Liver (tissue), 9 donors: ENCODE data around the gene RAET1G. TPM values are rescaled to one million over a fixed set of nuclear protein-coding genes. Genes with fewer than 3 reads are reported as not detected.

ENCODE experiments used
- DNase-seq: peaks from one replicate; pipeline ENCODE4 v3.0.0-alpha.2; 2017; ENCODE audit warnings: low spot score
- H3K27ac ChIP-seq, 2 donors: one replicate each; pipeline ENCODE4 v1.7.0; 2013; ENCODE audit warnings: inconsistent platforms in 2 of 2, low read length in 2 of 2, control low read depth in 1 of 2, low read depth in 1 of 2, mild to moderate bottlenecking in 1 of 2
- H3K27me3 ChIP-seq, 4 donors: one replicate each; pipeline versions ENCODE4 v1.6.1 to v1.7.0; 2013; ENCODE audit warnings: low read length in 3 of 4, inconsistent platforms in 1 of 4, mild to moderate bottlenecking in 1 of 4, moderate library complexity in 1 of 4; ENCODE audit not compliant: control insufficient read depth in 4 of 4, insufficient read depth in 4 of 4
- H3K36me3 ChIP-seq, 4 donors: one replicate each; pipeline versions ENCODE4 v1.6.1 to v1.7.0; 2013; ENCODE audit warnings: low read length in 3 of 4, mild to moderate bottlenecking in 3 of 4, low read depth in 1 of 4, moderate library complexity in 1 of 4; ENCODE audit not compliant: control insufficient read depth in 4 of 4, insufficient read depth in 3 of 4
- H3K4me1 ChIP-seq, 4 donors: one replicate each; pipeline versions ENCODE4 v1.6.1 to v1.7.0; 2013; ENCODE audit warnings: low read length in 3 of 4, mild to moderate bottlenecking in 3 of 4, moderate library complexity in 1 of 4; ENCODE audit not compliant: control insufficient read depth in 4 of 4, insufficient read depth in 4 of 4
- H3K4me3 ChIP-seq, 3 donors: one replicate each; pipeline versions ENCODE4 v1.6.1 to v1.7.0; 2013; ENCODE audit warnings: low read length in 3 of 3, control low read depth in 1 of 3, low read depth in 1 of 3, mild to moderate bottlenecking in 1 of 3
- H3K9ac ChIP-seq, 2 donors: one replicate each; pipeline ENCODE4 v1.7.0; 2013; ENCODE audit warnings: low read length in 2 of 2, mild to moderate bottlenecking in 2 of 2, moderate library complexity in 2 of 2, control low read depth in 1 of 2, low read depth in 1 of 2
- H3K9me3 ChIP-seq, 4 donors: one replicate each; pipeline versions ENCODE4 v1.6.1 to v1.7.0; 2013; ENCODE audit warnings: low read length in 3 of 4; ENCODE audit not compliant: control insufficient read depth in 4 of 4
- ATF3 ChIP-seq: IDR thresholded peaks from 2 replicates; pipeline ENCODE4 v1.6.1; 2016; ENCODE audit warnings: antibody characterized with exemption
- EGR1 ChIP-seq, 2 donors: IDR thresholded peaks; 2 replicates each; pipeline ENCODE4 v1.6.1; 2016 to 2018; ENCODE audit warnings: antibody characterized with exemption in 2 of 2, low read depth in 2 of 2
- FOXA1 ChIP-seq: IDR thresholded peaks from 2 replicates; pipeline ENCODE4 v1.6.1; 2016; ENCODE audit warnings: antibody characterized with exemption
- GABPA ChIP-seq, 2 donors: IDR thresholded peaks in 1 of 2; conservative IDR thresholded peaks in 1 of 2; 2 replicates each; pipeline ENCODE4 v1.6.1; 2016; ENCODE audit warnings: antibody characterized with exemption in 2 of 2, mild to moderate bottlenecking in 1 of 2, moderate library complexity in 1 of 2
- HNF4A ChIP-seq, 2 donors: conservative IDR thresholded peaks; 2 replicates each; pipeline ENCODE4 v1.6.1; 2016; ENCODE audit warnings: antibody characterized with exemption in 2 of 2, mild to moderate bottlenecking in 2 of 2
- HNF4G ChIP-seq: IDR thresholded peaks from 2 replicates; pipeline ENCODE4 v1.6.1; 2016; ENCODE audit warnings: antibody characterized with exemption
- JUND ChIP-seq, 2 donors: IDR thresholded peaks; 2 replicates each; pipeline ENCODE4 v1.6.1; 2016; ENCODE audit warnings: antibody characterized with exemption in 2 of 2
- NR2F2 ChIP-seq: IDR thresholded peaks from 2 replicates; pipeline ENCODE4 v1.6.1; 2016; ENCODE audit warnings: antibody characterized with exemption
- RAD21 ChIP-seq, 2 donors: IDR thresholded peaks; 2 replicates each; pipeline ENCODE4 v1.6.1; 2016; ENCODE audit warnings: antibody characterized with exemption in 2 of 2, mild to moderate bottlenecking in 2 of 2
- RXRA ChIP-seq, 2 donors: IDR thresholded peaks; 2 replicates each; pipeline ENCODE4 v1.6.1; 2017 to 2018; ENCODE audit warnings: antibody characterized with exemption in 2 of 2, mild to moderate bottlenecking in 1 of 2
- SP1 ChIP-seq: IDR thresholded peaks from 2 replicates; pipeline ENCODE4 v1.6.1; 2018; ENCODE audit warnings: antibody characterized with exemption, mild to moderate bottlenecking
- TAF1 ChIP-seq: conservative IDR thresholded peaks from 2 replicates; pipeline ENCODE4 v1.6.1; 2016; ENCODE audit warnings: antibody characterized with exemption, mild to moderate bottlenecking
- YY1 ChIP-seq: IDR thresholded peaks from 2 replicates; pipeline ENCODE4 v1.6.1; 2016; ENCODE audit warnings: antibody characterized with exemption, mild to moderate bottlenecking
- ZBTB33 ChIP-seq: IDR thresholded peaks from 2 replicates; pipeline ENCODE4 v1.6.1; 2016; ENCODE audit warnings: antibody characterized with exemption
- WGBS: extraction: QIAGEN DNeasy Blood & Tissue Kit; methylation state at CpG from one replicate; pipeline ENCODE4 v1.1.7; 2013; 5-methylcytosine and 5-hydroxymethylcytosine counted together
- polyA plus RNA-seq, 2 donors: library from polyadenylated mRNA; stranded (reverse) in 1 of 2; unstranded in 1 of 2; fragments of 200-250 nt in 1 of 2; fragments of >200 nt in 1 of 2; fragmentation: Nextera tagmentation in 1 of 2; extraction: Ambion mirVana in 1 of 2; gene quantifications; one replicate each; pipeline versions ENCODE4 v1.2.1 to v1.2.3, GENCODE V29; 2013 to 2015
- total RNA-seq, 2 donors: library from RNA; depleted of rRNA; stranded (reverse); fragments of >200 nt; gene quantifications; one replicate each; pipeline ENCODE4 v1.2.3, GENCODE V29; 2014
- donor health status: healthy.
- donor health status: healthy.
- donor health status: healthy.
- donor health status: healthy.
- donor health status: healthy.

RAET1G gene
- total and polyA plus RNA-seq, 4 donors: not detected

DNA sequence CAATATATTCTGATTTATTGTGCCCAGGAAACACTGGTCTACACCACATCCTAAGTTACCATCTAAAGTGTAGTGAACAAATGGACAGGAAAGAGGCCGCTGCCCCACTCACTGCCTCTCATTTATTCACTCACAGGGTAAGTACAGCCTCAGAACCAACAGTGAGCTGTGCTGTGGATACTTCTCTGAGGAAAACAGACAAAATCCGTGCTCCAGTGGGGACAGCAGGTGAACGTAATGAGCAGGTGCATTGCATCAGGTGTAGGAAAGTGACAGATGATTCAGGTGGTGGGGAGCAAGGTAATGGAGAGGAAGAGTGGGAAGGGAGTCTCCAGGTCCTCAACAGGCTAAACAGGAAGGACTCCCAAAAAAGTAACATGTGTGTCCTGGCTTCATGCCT lies 10.5 kb upstream of the RAET1G start:
- peaks cover 3 to 4% (median 3%) of the 10 kb centered on the region in 4 donors for H3K4me1 ChIP-seq
- TF ChIP-seq HNF4G: no peak
- no peak for TF ChIP-seq TAF1
- TF ChIP-seq EGR1 (IDR thresholded peaks at IDR 0.05; ENCODE audit: low read depth in 2 of 2): no peak
- no peak for TF ChIP-seq YY1
- TF ChIP-seq HNF4A (conservative IDR thresholded peaks at IDR 0.05): no peak
- no peak for TF ChIP-seq GABPA (IDR thresholded peaks at IDR 0.05 in 1 of 2, conservative IDR thresholded peaks at IDR 0.05 in 1 of 2)
- no peak for TF ChIP-seq RAD21 (IDR thresholded peaks at IDR 0.05)
- no peak for TF ChIP-seq NR2F2
- TF ChIP-seq RXRA (IDR thresholded peaks at IDR 0.05): no peak
- no peak for TF ChIP-seq FOXA1
- no peak for TF ChIP-seq ATF3
- DNase-seq: no peak
- H3K36me3 ChIP-seq: no peaks in the 10 kb centered on the region
- no peaks in the 10 kb centered on the region for H3K9me3 ChIP-seq
- peaks cover 0 to 24% (median 8%) of the 10 kb centered on the region in 4 donors for H3K27me3 ChIP-seq
- H3K9ac ChIP-seq: no peak overlapping the region
- H3K27ac ChIP-seq: no peak overlapping the region
- H3K4me3 ChIP-seq: no peak overlapping the region
- WGBS: 33% methylated on average over 3 of the region's 3 CpGs

- TF ChIP-seq JUND (IDR thresholded peaks at IDR 0.05) (no peak), ATF3 (no peak), ZBTB33 (no peak)
- peaks cover 0 to 24% (median 8%) of the 10 kb centered on the region in 4 donors for H3K27me3 ChIP-seq
- no peak for DNase-seq
- no peaks in the 10 kb centered on the region for H3K4me1 ChIP-seq
- no peak overlapping the region for H3K4me3 ChIP-seq
- H3K9ac ChIP-seq: no peak overlapping the region
- 53% methylated on average over 5 of the region's 5 CpGs for WGBS
- H3K9me3 ChIP-seq: no peaks in the 10 kb centered on the region
- no peak overlapping the region for H3K27ac ChIP-seq
- H3K36me3 ChIP-seq: no peaks in the 10 kb centered on the region
Observed at GRCh38 chr6:149933036-149933435, 10.1 kb upstream of the RAET1G start.

GRCh38 chr6:149931501-149931900 lies 8.6 kb upstream of the RAET1G start:
- Histone ChIP-seq H3K9me3 (no peaks in the 10 kb centered on the region), H3K4me3 (no peak overlapping the region), H3K27ac (no peak overlapping the region), H3K9ac (no peak overlapping the region), H3K27me3 (peaks cover 0 to 24% (median 5%) of the 10 kb centered on the region in 4 donors), H3K4me1 (no peaks in the 10 kb centered on the region), H3K36me3 (no peaks in the 10 kb centered on the region)
- TF ChIP-seq YY1: no peak
- TF ChIP-seq EGR1 (IDR thresholded peaks at IDR 0.05; ENCODE audit: low read depth in 2 of 2): no peak
- no peak for TF ChIP-seq SP1
- 70% methylated on average over 6 of the region's 6 CpGs for WGBS
- DNase-seq: no peak
